ENCODE results near the gene KMT2A. TPM values are rescaled to one million over a fixed set of nuclear protein-coding genes. Genes with fewer than 3 reads are reported as not detected.
A peak's percentile ranks its signal among the peaks of the same experiment; 100 is the strongest.

KMT2A gene
- total RNA-seq, 1 donor from 2014 or later, result 34.4 TPM

DNA sequence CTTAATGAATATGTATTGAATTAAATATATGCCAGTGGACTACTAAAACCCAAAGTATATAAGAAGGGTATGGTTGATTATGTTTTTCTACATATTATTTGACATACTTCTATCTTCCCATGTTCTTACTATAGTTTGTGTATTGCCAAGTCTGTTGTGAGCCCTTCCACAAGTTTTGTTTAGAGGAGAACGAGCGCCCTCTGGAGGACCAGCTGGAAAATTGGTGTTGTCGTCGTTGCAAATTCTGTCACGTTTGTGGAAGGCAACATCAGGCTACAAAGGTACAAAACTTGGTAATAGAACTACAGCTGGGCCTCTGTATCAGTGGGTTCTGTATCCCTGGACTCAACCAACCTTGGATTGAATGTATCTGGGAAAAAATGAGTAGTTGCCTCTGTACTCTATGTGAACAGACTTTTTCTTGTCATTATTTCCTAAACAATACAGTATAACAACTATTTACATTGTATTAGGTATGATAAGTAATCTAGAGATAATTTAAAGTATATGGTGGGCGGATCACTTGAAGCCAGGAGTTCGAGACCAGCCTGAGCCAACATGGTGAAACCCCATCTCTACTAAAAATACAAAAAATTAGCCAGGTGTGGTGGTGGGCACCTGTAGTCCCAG lies 52.3 kb downstream of the KMT2A start:
- DNase-seq, result peak; percentile 91

DNA sequence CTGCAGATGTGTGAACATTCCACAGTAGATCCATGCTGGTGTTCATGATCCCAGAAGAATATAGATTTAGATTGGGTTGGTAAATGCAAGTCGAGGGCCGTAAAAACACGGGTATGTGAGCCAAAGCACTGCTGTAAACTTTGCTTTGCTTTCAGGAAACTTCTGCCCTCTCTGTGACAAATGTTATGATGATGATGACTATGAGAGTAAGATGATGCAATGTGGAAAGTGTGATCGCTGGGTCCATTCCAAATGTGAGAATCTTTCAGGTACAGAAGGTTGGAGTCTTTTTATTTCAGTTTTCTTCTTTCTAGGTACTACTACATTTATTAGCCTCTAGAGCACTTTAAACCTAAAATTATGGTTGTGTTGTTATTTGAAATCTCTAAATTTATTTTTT lies 54.7 kb downstream of the KMT2A start:
- DNase-seq, result no peak

DNA sequence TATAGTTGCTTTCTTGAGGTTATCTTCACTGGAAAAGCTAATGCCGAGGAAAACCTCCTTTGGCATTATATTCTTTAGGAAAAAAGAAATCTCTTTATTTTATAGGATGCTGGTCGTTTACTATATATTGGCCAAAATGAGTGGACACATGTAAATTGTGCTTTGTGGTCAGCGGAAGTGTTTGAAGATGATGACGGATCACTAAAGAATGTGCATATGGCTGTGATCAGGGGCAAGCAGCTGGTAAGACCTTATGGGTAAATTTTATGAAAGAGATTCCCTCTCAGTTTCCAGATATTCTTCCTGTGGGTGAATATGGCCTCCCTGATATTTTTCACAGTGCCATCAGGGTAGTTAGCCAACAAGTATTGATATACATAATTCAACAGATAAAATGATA lies 61.5 kb downstream of the KMT2A start:
- DNase-seq, result peak; percentile 40

DNA sequence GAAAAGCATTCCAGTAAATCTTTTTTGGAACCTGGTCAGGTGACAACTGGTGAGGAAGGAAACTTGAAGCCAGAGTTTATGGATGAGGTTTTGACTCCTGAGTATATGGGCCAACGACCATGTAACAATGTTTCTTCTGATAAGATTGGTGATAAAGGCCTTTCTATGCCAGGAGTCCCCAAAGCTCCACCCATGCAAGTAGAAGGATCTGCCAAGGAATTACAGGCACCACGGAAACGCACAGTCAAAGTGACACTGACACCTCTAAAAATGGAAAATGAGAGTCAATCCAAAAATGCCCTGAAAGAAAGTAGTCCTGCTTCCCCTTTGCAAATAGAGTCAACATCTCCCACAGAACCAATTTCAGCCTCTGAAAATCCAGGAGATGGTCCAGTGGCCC lies 66.9 kb downstream of the KMT2A start:
- DNase-seq, result no peak

GRCh38 chr11:118511601-118512000 lies 75.3 kb downstream of the KMT2A start:
- DNase-seq, result no peak

GRCh38 chr11:118514103-118514502 lies 77.8 kb downstream of the KMT2A start:
- DNase-seq, result peak; percentile 38

DNA sequence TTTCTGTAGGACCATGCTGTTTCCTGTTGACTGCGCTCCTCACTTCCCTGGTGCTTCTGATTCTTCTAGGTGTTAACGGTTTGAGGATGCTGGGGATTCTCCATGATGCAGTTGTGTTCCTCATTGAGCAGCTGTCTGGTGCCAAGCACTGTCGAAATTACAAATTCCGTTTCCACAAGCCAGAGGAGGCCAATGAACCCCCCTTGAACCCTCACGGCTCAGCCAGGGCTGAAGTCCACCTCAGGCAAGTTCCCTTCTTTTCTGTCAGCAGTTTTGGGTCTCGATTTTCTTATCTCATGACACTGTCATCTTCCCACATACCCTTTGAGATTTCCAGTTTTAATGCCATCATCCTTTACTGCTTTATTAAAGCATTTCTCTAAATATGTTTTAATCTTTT lies 83.3 kb downstream of the KMT2A start:
- no peak for DNase-seq

- no peak for DNase-seq
Measured at GRCh38 chr11:118521892-118522311, 85.6 kb downstream of the KMT2A start.

- peak; percentile 64 for DNase-seq
Measured at GRCh38 chr11:118522571-118523072, 86.3 kb downstream of the KMT2A start.

GRCh38 chr11:118524356-118524755 lies 88.1 kb downstream of the KMT2A start:
- DNase-seq, result no peak

- DNase-seq, result no peak
Measured at GRCh38 chr11:118524757-118525470, 88.6 kb downstream of the KMT2A start.

DNA sequence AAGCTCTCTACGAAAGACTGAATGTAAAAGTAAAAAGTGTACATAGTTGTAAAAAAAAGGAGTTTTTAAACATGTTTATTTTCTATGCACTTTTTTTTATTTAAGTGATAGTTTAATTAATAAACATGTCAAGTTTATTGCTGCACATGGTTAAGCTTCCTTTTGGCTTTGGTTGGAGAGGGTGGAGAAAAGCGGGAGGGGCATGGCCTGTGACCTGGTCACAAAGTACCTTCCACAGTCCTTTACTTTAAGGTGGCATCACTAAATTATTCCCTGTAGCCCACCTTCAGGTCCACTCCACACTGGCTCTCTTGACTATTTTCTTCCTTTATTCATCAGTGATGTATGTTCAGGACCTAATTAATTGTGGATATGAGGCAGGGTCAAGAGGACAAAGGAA lies 90.4 kb downstream of the KMT2A start:
- no peak for DNase-seq

DNA sequence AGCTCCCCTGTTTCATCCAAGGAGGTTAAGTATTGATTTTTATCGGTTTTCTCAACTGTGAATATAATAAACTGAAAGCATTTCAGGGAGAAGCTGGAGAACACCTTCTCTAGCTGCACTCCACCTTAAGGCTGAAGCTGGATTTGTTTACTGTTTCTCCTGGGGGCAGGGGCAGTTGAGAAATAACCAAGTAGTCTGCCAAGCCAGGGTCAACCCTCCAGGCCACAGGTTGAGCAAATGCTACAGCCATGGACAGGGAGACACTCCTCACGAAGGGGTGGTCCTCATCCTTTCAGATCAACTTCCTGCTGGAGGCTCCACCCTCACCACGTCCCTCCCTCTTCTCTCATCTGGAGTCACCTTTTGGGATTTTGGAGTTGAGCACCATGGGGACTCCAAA lies 90.8 kb downstream of the KMT2A start, which contains the start of gene TTC36:
TTC36 (plus strand) TSS at position 366 of the 400 bp plus-strand sequence; CDS start at position 387, 21 bp downstream.
- no peak for DNase-seq

DNA sequence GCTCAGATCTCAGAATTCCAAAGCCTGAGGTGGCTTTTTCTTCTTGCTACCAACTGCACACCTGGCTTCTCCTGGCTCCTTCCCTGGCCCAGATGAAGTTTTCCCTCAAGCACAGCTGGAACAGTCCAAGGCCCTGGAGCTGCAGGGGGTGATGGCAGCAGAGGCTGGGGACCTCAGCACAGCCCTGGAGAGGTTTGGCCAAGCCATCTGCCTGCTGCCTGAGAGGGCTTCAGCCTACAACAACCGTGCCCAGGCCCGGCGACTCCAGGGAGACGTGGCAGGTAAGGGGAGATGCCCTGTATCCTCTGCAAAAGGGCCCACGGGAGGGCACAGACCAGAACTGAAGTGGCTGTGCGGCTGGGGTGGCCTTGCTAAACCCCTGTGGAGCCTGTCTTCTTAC lies 92.2 kb downstream of the KMT2A start:
- no peak for DNase-seq

GRCh38 chr11:118529584-118530175 lies 93.4 kb downstream of the KMT2A start:
- no peak for DNase-seq

DNA sequence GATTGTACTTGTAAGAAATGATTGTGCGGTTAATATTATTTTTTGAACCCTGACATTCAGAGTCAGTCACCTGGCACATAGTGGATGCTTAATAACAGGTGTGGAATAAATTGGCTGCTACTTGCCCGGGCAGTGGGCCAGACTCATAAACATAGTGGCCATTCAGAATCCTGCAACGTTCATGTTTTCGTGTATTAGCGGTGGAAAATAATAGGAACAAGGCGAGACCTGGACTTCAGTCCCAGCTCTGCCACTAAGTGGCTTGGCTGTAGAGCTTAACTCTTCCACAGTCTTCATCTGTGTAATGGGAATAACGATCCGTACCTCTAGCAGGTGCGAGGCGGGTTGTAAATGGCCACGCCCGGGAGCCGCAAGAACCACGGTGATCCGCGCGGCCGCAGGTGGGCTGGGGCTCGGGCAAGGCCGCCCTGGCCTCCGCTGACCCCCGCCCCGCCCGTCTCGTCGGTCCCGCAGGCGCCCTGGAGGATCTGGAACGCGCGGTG lies 93.9 kb downstream of the KMT2A start:
- peak; percentile 44 for DNase-seq

DNA sequence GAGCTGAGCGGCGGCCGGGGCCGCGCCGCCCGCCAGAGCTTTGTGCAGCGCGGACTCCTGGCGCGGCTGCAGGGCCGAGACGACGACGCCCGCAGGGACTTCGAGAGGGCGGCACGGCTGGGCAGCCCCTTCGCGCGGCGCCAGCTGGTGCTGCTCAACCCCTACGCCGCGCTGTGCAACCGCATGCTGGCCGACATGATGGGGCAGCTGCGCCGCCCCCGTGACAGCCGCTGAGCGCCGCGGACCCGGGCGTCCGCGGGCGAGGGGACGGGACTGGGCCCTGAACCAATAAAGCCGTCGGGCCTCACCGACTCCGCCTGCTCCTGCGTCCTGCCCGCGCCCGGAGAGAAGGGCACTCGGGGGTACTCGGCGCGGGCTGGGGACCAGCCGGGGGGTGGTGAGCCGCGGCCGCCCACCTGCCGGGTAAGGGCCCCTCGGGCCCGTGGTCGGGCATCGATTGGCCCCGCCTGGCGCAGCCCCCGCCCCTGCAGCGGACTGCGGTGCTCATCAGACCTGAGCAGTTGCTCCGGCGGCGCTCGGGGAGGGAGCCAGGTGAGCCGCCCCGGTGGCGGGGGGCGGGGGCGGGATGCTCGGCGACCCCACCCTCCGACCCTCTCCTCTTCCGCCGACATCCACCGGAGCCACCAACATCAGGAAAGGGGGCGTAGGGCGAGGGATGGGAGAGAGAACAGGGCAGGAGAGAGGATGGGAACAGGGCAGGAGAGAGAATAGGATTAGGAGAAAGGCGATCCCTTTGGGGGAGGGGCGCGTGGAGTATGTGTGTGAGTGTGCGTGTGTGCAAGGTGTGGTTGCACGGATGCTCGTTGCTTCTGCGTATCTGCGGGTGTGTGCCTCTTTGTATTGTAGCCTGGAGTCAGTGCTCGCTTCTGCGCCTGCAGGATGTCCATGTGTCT lies 94.6 kb downstream of the KMT2A start, which contains the start of gene TMEM25:
TMEM25 (plus strand) TSS at position 510 of the 914 bp plus-strand sequence. CDS start 610 bp downstream, outside the sequence.
- peak; percentile 67 for DNase-seq

- no peak for DNase-seq
Measured at GRCh38 chr11:118531597-118532084, 95.3 kb downstream of the KMT2A start.

DNA sequence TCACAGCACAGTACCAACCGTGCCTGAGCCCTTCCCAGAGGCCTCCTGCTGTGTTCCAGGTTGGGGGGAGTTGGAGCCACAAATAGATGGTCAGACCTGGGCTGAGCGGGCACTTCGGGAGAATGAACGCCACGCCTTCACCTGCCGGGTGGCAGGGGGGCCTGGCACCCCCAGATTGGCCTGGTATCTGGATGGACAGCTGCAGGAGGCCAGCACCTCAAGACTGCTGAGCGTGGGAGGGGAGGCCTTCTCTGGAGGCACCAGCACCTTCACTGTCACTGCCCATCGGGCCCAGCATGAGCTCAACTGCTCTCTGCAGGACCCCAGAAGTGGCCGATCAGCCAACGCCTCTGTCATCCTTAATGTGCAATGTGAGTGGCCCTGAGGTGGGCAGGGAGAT lies 95.8 kb downstream of the KMT2A start:
- DNase-seq, result no peak

- DNase-seq, result no peak
Measured at GRCh38 chr11:118532852-118533768, 96.8 kb downstream of the KMT2A start.

All from dermis blood vessel endothelial cell (primary cell).